CMK (cell line): ENCODE results near the gene RPL27.

Experiments used
- DNase-seq: peaks from one replicate; pipeline ENCODE4 v3.0.0-alpha.2; 2010; ENCODE audit warnings: low read depth

RPL27 gene

GRCh38 chr17:43020789-43021740, 22.8 kb downstream of the RPL27 start:
- DNase-seq: peak; percentile 82

GRCh38 chr17:43021741-43022512, 23.7 kb downstream of the RPL27 start, which contains the start of gene VAT1:
TSS of gene VAT1 (minus strand) at chr17:43022385. CDS start at chr17:43022322, 63 bp downstream.
- DNase-seq: no peak

- DNase-seq: peak; percentile 80
Measured at GRCh38 chr17:43024407-43025289, 26.4 kb downstream of the RPL27 start, which contains the start of gene RND2. TSS of gene RND2 (plus strand) at chr17:43025231. CDS start at chr17:43025348, 117 bp downstream.

- DNase-seq: no peak
Measured at GRCh38 chr17:43025290-43025657, 27.1 kb downstream of the RPL27 start.

GRCh38 chr17:43025766-43026537, 27.7 kb downstream of the RPL27 start:
- no peak for DNase-seq

GRCh38 chr17:43026595-43026994, 28.4 kb downstream of the RPL27 start:
- no peak for DNase-seq

GRCh38 chr17:43027091-43028032, 29.1 kb downstream of the RPL27 start:
- no peak for DNase-seq

- DNase-seq: no peak
Measured at GRCh38 chr17:43028221-43028861, 30.1 kb downstream of the RPL27 start.

GRCh38 chr17:43030137-43030767, 32.0 kb downstream of the RPL27 start:
- DNase-seq: no peak

- DNase-seq: no peak
Measured at GRCh38 chr17:43031666-43032065, 33.4 kb downstream of the RPL27 start.

- DNase-seq: no peak
Measured at GRCh38 chr17:43033948-43034881, 36.0 kb downstream of the RPL27 start.

- no peak for DNase-seq
Measured at GRCh38 chr17:43034894-43035293, 36.7 kb downstream of the RPL27 start.

GRCh38 chr17:43039646-43040045, 41.4 kb downstream of the RPL27 start:
- no peak for DNase-seq

GRCh38 chr17:43040655-43041054, 42.4 kb downstream of the RPL27 start:
- DNase-seq: no peak

- peak; percentile 9 for DNase-seq
Measured at GRCh38 chr17:43042025-43042628, 43.9 kb downstream of the RPL27 start.

GRCh38 chr17:43043307-43043706, 45.1 kb downstream of the RPL27 start:
- no peak for DNase-seq

GRCh38 chr17:43044024-43044423, 45.8 kb downstream of the RPL27 start:
- DNase-seq: no peak
